Activated B cell treated with CpG ODN at 0.5 μM for 24 hours (primary cell): ENCODE measurements around the gene SLC13A2. TPM values are rescaled to one million over a fixed set of nuclear protein-coding genes. Genes with fewer than 3 reads are reported as not detected.
A peak's percentile ranks its signal among the peaks of the same experiment; 100 is the strongest.

ENCODE experiments used
- ATAC-seq: fragments of 200-7000 bp; cut with Tn5 transposase; one replicate; pipeline ENCODE4 v1.10.0; 2021; ENCODE audit warnings: low read depth, mild to moderate bottlenecking, moderate library complexity
- CTCF ChIA-PET: fragments of 350-600 bp; sonication (Branson Sonifier 250); formaldehyde crosslinking; loops from one replicate; lab custom pipeline; 2021; ENCODE audit warnings: antibody characterized with exemption; lab: Charles Lee
- POLR2A ChIA-PET: fragments of 350-600 bp; sonication (Branson Sonifier 250); formaldehyde crosslinking; loops from one replicate; lab custom pipeline; 2021; ENCODE audit warnings: antibody characterized with exemption; lab: Charles Lee
- DNase-seq: peaks from one replicate; pipeline ENCODE4 v3.0.0; 2022
- H3K27ac Mint-ChIP-seq: one replicate; pipeline ENCODE4 v1.8.0; 2020; ENCODE audit warnings: mixed read lengths
- H3K27me3 Mint-ChIP-seq: one replicate; pipeline ENCODE4 v1.8.0; 2021; ENCODE audit warnings: mixed read lengths
- H3K36me3 Mint-ChIP-seq: one replicate; pipeline ENCODE4 v1.8.0; 2021; ENCODE audit warnings: low read depth, mixed read lengths
- H3K4me1 Mint-ChIP-seq: one replicate; pipeline ENCODE4 v1.8.0; 2021; ENCODE audit warnings: mixed read lengths
- H3K4me3 Mint-ChIP-seq: one replicate; pipeline ENCODE4 v1.8.0; 2020; ENCODE audit warnings: mild to moderate bottlenecking, mixed read lengths
- H3K9me3 Mint-ChIP-seq: one replicate; pipeline ENCODE4 v1.8.0; 2020; ENCODE audit warnings: mixed read lengths
- CTCF ChIP-seq: fragments of 200-600 bp; IDR thresholded peaks from one replicate; pipeline ENCODE4 v1.8.0; 2022; ENCODE audit warnings: antibody characterized with exemption, mild to moderate bottlenecking
- intact Hi-C: fragments of 100-400 bp; cut with micrococcal nuclease; formaldehyde crosslinking; loops from one replicate; pipeline ENCODE4 v1.15.1; 2024
- total RNA-seq: library from RNA; stranded (reverse); gene quantifications from 2 replicates; pipeline ENCODE4 v1.2.3, GENCODE V29; 2022

SLC13A2 gene
- total RNA-seq, 1 donor from 2014 or later, result not detected

GRCh38 chr17:28500712-28501379, 27.4 kb downstream of the SLC13A2 start:
- intact Hi-C loops, result loop anchor here (2.0 kb wide), 1 partner anchor 18 kb away; no protein-coding TSS in a partner anchor
- ChIA-PET CTCF (interaction anchor here (0.8 to 2.8 kb wide), 3 partner anchors 47 to 113 kb away, joined by 3 to 14 read pairs (median 4); partner anchors contain the start of gene RSKR), POLR2A (interaction anchor here (0.7 to 2.3 kb wide), 10 partner anchors 9 to 203 kb away, joined by 3 to 15 read pairs (median 7); partner anchors contain the start of genes PIGS and UNC119)
- H3K4me1 Mint-ChIP-seq, result peaks cover 24% of the 10 kb centered on the region
- H3K36me3 Mint-ChIP-seq, result no peaks in the 10 kb centered on the region
- ATAC-seq (peak; percentile 83), DNase-seq (peak; percentile 34)
- TF ChIP-seq CTCF, result no peak
- no peaks in the 10 kb centered on the region for H3K9me3 Mint-ChIP-seq
- peak overlapping the region; percentile 71 for H3K27ac Mint-ChIP-seq
- H3K27me3 Mint-ChIP-seq, result peaks cover 6% of the 10 kb centered on the region
- H3K4me3 Mint-ChIP-seq, result peak overlapping the region; percentile 17

- Mint-ChIP-seq H3K27me3 (peaks cover 8% of the 10 kb centered on the region), H3K9me3 (no peaks in the 10 kb centered on the region), H3K27ac (peak overlapping the region; percentile 71), H3K36me3 (no peaks in the 10 kb centered on the region), H3K4me1 (peaks cover 24% of the 10 kb centered on the region), H3K4me3 (peak overlapping the region; percentile 17)
- no peak for TF ChIP-seq CTCF
- DNase-seq, result no peak
- ChIA-PET POLR2A (interaction anchor here (0.7 to 2.3 kb wide), 9 partner anchors 8 to 98 kb away, joined by 3 to 15 read pairs (median 9); partner anchors contain the start of genes PIGS and UNC119), CTCF (interaction anchor here (0.8 to 2.8 kb wide), 2 partner anchors 46 to 112 kb away, joined by 3 to 14 read pairs; partner anchors contain the start of gene RSKR)
- intact Hi-C loops, result loop anchor here (2.0 kb wide), 1 partner anchor 17 kb away; no protein-coding TSS in a partner anchor
- ATAC-seq, result no peak
Observed at GRCh38 chr17:28501421-28502284, 28.2 kb downstream of the SLC13A2 start.

- H3K9me3 Mint-ChIP-seq, result no peaks in the 10 kb centered on the region
- intact Hi-C loops, result no loop called here
- no peak overlapping the region for H3K27ac Mint-ChIP-seq
- POLR2A ChIA-PET, result interaction anchor here (0.7 to 1.7 kb wide), 3 partner anchors 96 to 212 kb away, joined by 3 to 6 read pairs (median 5); partner anchors contain the start of genes PROCA1 and SPAG5
- no peaks in the 10 kb centered on the region for H3K36me3 Mint-ChIP-seq
- CTCF ChIA-PET, result interaction anchor here (0.8 to 2.8 kb wide), 2 partner anchors 8 to 110 kb away, joined by 3 to 14 read pairs; partner anchors contain the start of gene RSKR
- TF ChIP-seq CTCF, result no peak
- no peak for ATAC-seq
- H3K4me1 Mint-ChIP-seq, result peaks cover 24% of the 10 kb centered on the region
- no peak overlapping the region for H3K4me3 Mint-ChIP-seq
- peaks cover 13% of the 10 kb centered on the region for H3K27me3 Mint-ChIP-seq
- DNase-seq, result no peak
Observed at GRCh38 chr17:28503420-28503819, 30.0 kb downstream of the SLC13A2 start.

- CTCF ChIA-PET, result no interaction called here
- intact Hi-C loops, result no loop called here
- POLR2A ChIA-PET, result no interaction called here
Observed at GRCh38 chr17:28505986-28506665, 32.7 kb downstream of the SLC13A2 start, which contains the start of gene FOXN1. Gene FOXN1, plus strand, starts transcription at chr17:28506348. Its CDS starts 17,622 bp downstream, at chr17:28523970.

More at GRCh38 chr17:28505986-28506665, 32.7 kb downstream of the SLC13A2 start, which contains the start of gene FOXN1:
- Mint-ChIP-seq H3K36me3 (no peaks in the 10 kb centered on the region), H3K4me1 (peaks cover 12% of the 10 kb centered on the region), H3K27ac (no peak within 1 kb of the TSS), H3K9me3 (no peaks in the 10 kb centered on the region), H3K4me3 (no peak within 1 kb of the TSS), H3K27me3 (peaks cover 24% of the 10 kb centered on the region)
- no peak for TF ChIP-seq CTCF
- DNase-seq (no peak), ATAC-seq (no peak)
